ENCODE measurements around the gene CHTF18. TPM values are rescaled to one million over a fixed set of nuclear protein-coding genes. Genes with fewer than 3 reads are reported as not detected.

The CHTF18 gene
- total RNA-seq, 1 donor from 2014 or later: 5.6 TPM

DNA sequence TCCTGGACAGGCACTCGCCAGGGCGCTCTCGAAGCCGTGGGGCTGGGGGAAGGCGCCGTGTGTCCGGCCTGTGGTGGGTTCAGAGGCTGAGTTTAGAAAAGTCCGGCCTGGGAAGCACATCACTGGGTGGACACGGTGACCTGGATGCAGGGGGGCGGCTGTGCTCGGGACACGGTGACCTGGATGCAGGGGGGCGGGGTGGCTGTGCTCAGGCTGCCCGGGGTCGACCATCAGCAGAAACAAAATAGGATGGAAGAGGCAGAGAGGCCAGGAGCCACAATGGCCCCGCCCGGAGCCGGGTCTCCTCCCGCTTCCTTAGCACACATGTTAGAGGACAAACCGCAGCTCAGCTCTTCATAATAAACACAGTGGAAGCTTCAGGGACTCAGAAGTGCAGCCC lies 55.4 kb downstream of the CHTF18 start:
- no peak for DNase-seq (ENCODE audit: low spot score)

GRCh38 chr16:844638-845350 lies 56.4 kb downstream of the CHTF18 start:
- DNase-seq (ENCODE audit: low spot score): no peak

DNA sequence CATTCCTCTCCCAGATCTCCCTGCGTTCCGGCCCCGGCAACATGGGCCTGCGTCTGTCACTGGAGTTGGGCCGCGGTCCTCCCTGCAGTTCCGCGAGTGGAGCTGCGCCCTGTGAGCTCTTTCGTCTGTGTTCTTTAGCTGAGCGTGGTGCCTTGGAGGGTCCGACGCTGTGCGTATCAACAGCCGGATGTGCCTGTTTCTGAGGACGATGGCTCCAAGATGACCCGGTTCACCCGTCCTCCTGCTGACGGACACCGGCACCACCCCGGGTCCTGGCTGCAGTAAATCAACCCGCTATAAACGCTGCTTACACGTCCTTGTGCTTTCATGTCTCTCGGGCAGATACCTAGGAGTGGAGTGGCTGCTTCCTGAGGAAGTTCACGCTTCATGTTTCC lies 56.9 kb downstream of the CHTF18 start:
- no peak for DNase-seq (ENCODE audit: low spot score)

- no peak for DNase-seq (ENCODE audit: low spot score)
These were observed 58.7 kb downstream of the CHTF18 start for GRCh38 chr16:847151-847550.

Small RNAs within 50 kb of the gene (microRNA-seq; reads per million reads assigned to microRNA genes)
- gene MIR662 (ENCODE audit: borderline number of aligned reads): not detected

Other genes with a start within 250 kb of the CHTF18 start
- gene PRR35, start 228.2 kb upstream of the CHTF18 start, total RNA-seq: not detected
- gene NHLRC4, start 221.6 kb upstream of the CHTF18 start, total RNA-seq: 1.3 TPM
- gene PIGQ, start 218.7 kb upstream of the CHTF18 start, total RNA-seq: 32.4 TPM
- gene RAB40C, start 198.6 kb upstream of the CHTF18 start, total RNA-seq: 17.3 TPM
- gene WFIKKN1, start 157.6 kb upstream of the CHTF18 start, total RNA-seq: 0.55 TPM
- 62.2 TPM for gene METTL26, start 152.3 kb upstream of the CHTF18 start, total RNA-seq
- 34.7 TPM for gene MCRIP2, start 146.8 kb upstream of the CHTF18 start, total RNA-seq
- gene WDR90, start 139.3 kb upstream of the CHTF18 start, total RNA-seq: 21.1 TPM
- 73.9 TPM for gene RHOT2, start 120.5 kb upstream of the CHTF18 start, total RNA-seq
- gene RHBDL1, start 112.9 kb upstream of the CHTF18 start, total RNA-seq: 0.84 TPM
- 109 TPM for gene STUB1, start 108.2 kb upstream of the CHTF18 start, total RNA-seq
- gene JMJD8, start 104.3 kb upstream of the CHTF18 start, total RNA-seq: 55.3 TPM
- gene WDR24, start 98.2 kb upstream of the CHTF18 start, total RNA-seq: 8.1 TPM
- gene FBXL16, start 82.8 kb upstream of the CHTF18 start, total RNA-seq: not detected
- gene METRN, start 73.5 kb upstream of the CHTF18 start, total RNA-seq: 30.3 TPM
- 30.9 TPM for gene ANTKMT, start 67.5 kb upstream of the CHTF18 start, total RNA-seq
- gene CCDC78, start 62.2 kb upstream of the CHTF18 start, total RNA-seq: 1.0 TPM
- gene HAGHL, start 61.5 kb upstream of the CHTF18 start, total RNA-seq: 7.4 TPM
- gene CIAO3, start 47.6 kb upstream of the CHTF18 start, total RNA-seq: 21.0 TPM
- gene MSLN, start 27.9 kb upstream of the CHTF18 start, total RNA-seq: not detected
- gene RPUSD1, start 239 bp upstream of the CHTF18 start, total RNA-seq: 16.8 TPM
- gene GNG13, start 12.1 kb downstream of the CHTF18 start, total RNA-seq: not detected
- 16.0 TPM for gene LMF1, start 182.4 kb downstream of the CHTF18 start, total RNA-seq
- gene SOX8, start 193.2 kb downstream of the CHTF18 start, total RNA-seq: 1.3 TPM